GM18507 (cell line): ENCODE data around the gene PUSL1.

Source experiments
- DNase-seq: peaks from one replicate; pipeline ENCODE4 v3.0.0; 2011; ENCODE audit warnings: low read depth; ENCODE audit not compliant: insufficient read length; ENCODE audit errors: extremely low spot score
- FAIRE-seq: peaks from 2 replicates; lab custom pipeline; 2011; peaks lifted over from hg19 to GRCh38; lab: Jason Lieb, UNC

Gene PUSL1

GRCh38 chr1:1359664-1360468, 51.5 kb downstream of the PUSL1 start:
- DNase-seq, result no peak
- no peak for FAIRE-seq

- DNase-seq, result no peak
- no peak for FAIRE-seq
Observed at GRCh38 chr1:1360506-1361169, 52.2 kb downstream of the PUSL1 start.
